Hepatocyte (in vitro differentiated cells): Measurements from ENCODE around the gene SLC13A1. TPM values are rescaled to one million over a fixed set of nuclear protein-coding genes. Genes with fewer than 3 reads are reported as not detected.
"Not testable (repeated sequence)": the region's sequence is repeated elsewhere in the genome, so short reads cannot be mapped to it uniquely, and the experiment has no call there.

Experiments used
- DNase-seq: peaks from one replicate; pipeline ENCODE4 v3.0.0-alpha.2; 2016; ENCODE audit warnings: low spot score
- H2AFZ ChIP-seq: fragments of 200-600 bp; sonication (generic); 2 replicates; pipeline ENCODE4 v1.6.0; 2016; ENCODE audit warnings: antibody characterized with exemption, mild to moderate bottlenecking
- H3K27ac ChIP-seq: fragments of 200-600 bp; sonication (generic); 2 replicates; pipeline ENCODE4 v1.5.1; 2016; ENCODE audit warnings: mild to moderate bottlenecking
- H3K27me3 ChIP-seq: fragments of 200-600 bp; sonication (generic); 2 replicates; pipeline ENCODE4 v1.6.1; 2016
- H3K36me3 ChIP-seq: fragments of 200-600 bp; sonication (generic); replicated peaks from 2 replicates; pipeline ENCODE4 v1.5.1; 2016; ENCODE audit warnings: low read depth; ENCODE audit not compliant: insufficient read depth
- H3K4me1 ChIP-seq: fragments of 200-600 bp; sonication (generic); 2 replicates; pipeline ENCODE4 v1.5.1; 2016; ENCODE audit warnings: mild to moderate bottlenecking, moderate library complexity; ENCODE audit not compliant: insufficient read depth
- H3K4me2 ChIP-seq: fragments of 200-600 bp; sonication (generic); 2 replicates; pipeline ENCODE4 v1.6.0; 2016
- H3K4me3 ChIP-seq: fragments of 200-600 bp; sonication (generic); 2 replicates; pipeline ENCODE4 v1.5.1; 2016; ENCODE audit warnings: mild to moderate bottlenecking
- H3K79me2 ChIP-seq: fragments of 200-600 bp; sonication (generic); 2 replicates; pipeline ENCODE4 v1.6.0; 2017; ENCODE audit warnings: mild to moderate bottlenecking
- H3K9me2 ChIP-seq: fragments of 200-600 bp; sonication (generic); replicated peaks from 2 replicates; pipeline ENCODE4 v1.6.0; 2017; ENCODE audit warnings: mild to moderate bottlenecking; ENCODE audit not compliant: insufficient read depth
- H3K9me3 ChIP-seq: fragments of 200-600 bp; sonication (generic); 2 replicates; pipeline ENCODE4 v1.5.1; 2016; ENCODE audit warnings: low read depth, mild to moderate bottlenecking
- H4K20me1 ChIP-seq: fragments of 200-600 bp; sonication (generic); 2 replicates; pipeline ENCODE4 v1.6.0; 2016; ENCODE audit warnings: mild to moderate bottlenecking; ENCODE audit not compliant: insufficient read depth, poor library complexity, severe bottlenecking
- CTCF ChIP-seq: fragments of 200-600 bp; sonication (generic); IDR thresholded peaks from 2 replicates; pipeline ENCODE4 v1.5.1; 2016; ENCODE audit warnings: antibody characterized with exemption, mild to moderate bottlenecking; ENCODE audit not compliant: poor library complexity
- EZH2 ChIP-seq: fragments of 200-600 bp; sonication (generic); IDR thresholded peaks from 2 replicates; pipeline ENCODE4 v1.6.1; 2016; ENCODE audit warnings: antibody characterized with exemption, mild to moderate bottlenecking, borderline replicate concordance
- EZH2phosphoT487 ChIP-seq: fragments of 200-600 bp; sonication (generic); IDR thresholded peaks from one replicate; pipeline ENCODE4 v1.6.1; 2018; ENCODE audit warnings: antibody characterized with exemption, mild to moderate bottlenecking, low read depth, moderate library complexity; ENCODE audit not compliant: unreplicated experiment, severe bottlenecking
- WGBS: methylation state at CpG from one replicate; pipeline ENCODE4 v1.1.6; 2016; ENCODE audit warnings: low lambda C conversion rate; ENCODE audit errors: missing lambda C conversion rate; 5-methylcytosine and 5-hydroxymethylcytosine counted together
- polyA plus RNA-seq: library from polyadenylated mRNA; unstranded; fragments of >200 nt; fragmentation: Nextera tagmentation; extraction: Ambion mirVana; gene quantifications from 2 replicates; pipeline ENCODE4 v1.2.1, GENCODE V29; 2016
- total RNA-seq: library from RNA; depleted of rRNA; stranded (reverse); fragments of >200 nt; gene quantifications from 2 replicates; pipeline ENCODE4 v1.2.3, GENCODE V29; 2014

SLC13A1 gene
- total and polyA plus RNA-seq, 2 experiments from 2014 or later: 0.07 TPM; not detected in 1

- H3K27ac ChIP-seq: no peak overlapping the region
- no peak overlapping the region for H2AFZ ChIP-seq
- H3K36me3 ChIP-seq: no peaks in the 10 kb centered on the region
- H3K4me1 ChIP-seq: no peaks in the 10 kb centered on the region
- no peaks in the 10 kb centered on the region for H4K20me1 ChIP-seq
- WGBS: 50% methylated on average over 2 of the region's 2 CpGs
- no peak overlapping the region for H3K4me3 ChIP-seq
- DNase-seq: no peak
- no peaks in the 10 kb centered on the region for H3K9me2 ChIP-seq
- no peaks in the 10 kb centered on the region for H3K9me3 ChIP-seq
- H3K79me2 ChIP-seq: no peaks in the 10 kb centered on the region
- no peak overlapping the region for H3K4me2 ChIP-seq
- no peak for TF ChIP-seq EZH2
- no peak for TF ChIP-seq CTCF
- TF ChIP-seq EZH2phosphoT487: no peak
- no peaks in the 10 kb centered on the region for H3K27me3 ChIP-seq
These were observed 109.3 kb downstream of the SLC13A1 start for GRCh38 chr7:123090456-123090855.

GRCh38 chr7:123086910-123087309, 112.9 kb downstream of the SLC13A1 start:
- H3K79me2 ChIP-seq, H3K27me3 ChIP-seq, H4K20me1 ChIP-seq, H3K9me2 ChIP-seq, H3K9me3 ChIP-seq, H3K4me3 ChIP-seq, H3K27ac ChIP-seq, H2AFZ ChIP-seq, H3K4me2 ChIP-seq, DNase-seq, H3K36me3 ChIP-seq, H3K4me1 ChIP-seq: not testable (repeated sequence)
- WGBS: 90% methylated on average over 1 of the region's 1 CpG

- H3K4me2 ChIP-seq, H3K36me3 ChIP-seq, H3K9me2 ChIP-seq, H2AFZ ChIP-seq, H3K4me3 ChIP-seq, H4K20me1 ChIP-seq, H3K9me3 ChIP-seq, H3K4me1 ChIP-seq, H3K27me3 ChIP-seq, DNase-seq, H3K27ac ChIP-seq, H3K79me2 ChIP-seq: not testable (repeated sequence)
- WGBS: 94% methylated on average over 9 of the region's 9 CpGs
These were observed 114.9 kb downstream of the SLC13A1 start for GRCh38 chr7:123084861-123085260.

GRCh38 chr7:123079021-123079420, 120.7 kb downstream of the SLC13A1 start:
- H4K20me1 ChIP-seq: no peaks in the 10 kb centered on the region
- H3K9me2 ChIP-seq: no peaks in the 10 kb centered on the region
- H3K4me1 ChIP-seq: no peaks in the 10 kb centered on the region
- H3K36me3 ChIP-seq: no peaks in the 10 kb centered on the region
- TF ChIP-seq CTCF (no peak), EZH2 (no peak), EZH2phosphoT487 (no peak)
- no peak overlapping the region for H3K4me3 ChIP-seq
- H3K9me3 ChIP-seq: no peaks in the 10 kb centered on the region
- H3K4me2 ChIP-seq: no peak overlapping the region
- no peak overlapping the region for H2AFZ ChIP-seq
- no peaks in the 10 kb centered on the region for H3K27me3 ChIP-seq
- H3K79me2 ChIP-seq: no peaks in the 10 kb centered on the region
- H3K27ac ChIP-seq: no peak overlapping the region
- 100% methylated on average over 1 of the region's 1 CpG for WGBS
- no peak for DNase-seq
